ENCODE measurements around the gene TPCN1. TPM values are rescaled to one million over a fixed set of nuclear protein-coding genes. Genes with fewer than 3 reads are reported as not detected.

TPCN1 gene
- total RNA-seq = 30.3 and 34.6 TPM in 2 replicates

GRCh38 chr12:113221181-113221996 lies at the start of gene TPCN1:
TSS of gene TPCN1 (plus strand) at chr12:113221464. CDS start at chr12:113226853, 5,389 bp downstream.

DNA sequence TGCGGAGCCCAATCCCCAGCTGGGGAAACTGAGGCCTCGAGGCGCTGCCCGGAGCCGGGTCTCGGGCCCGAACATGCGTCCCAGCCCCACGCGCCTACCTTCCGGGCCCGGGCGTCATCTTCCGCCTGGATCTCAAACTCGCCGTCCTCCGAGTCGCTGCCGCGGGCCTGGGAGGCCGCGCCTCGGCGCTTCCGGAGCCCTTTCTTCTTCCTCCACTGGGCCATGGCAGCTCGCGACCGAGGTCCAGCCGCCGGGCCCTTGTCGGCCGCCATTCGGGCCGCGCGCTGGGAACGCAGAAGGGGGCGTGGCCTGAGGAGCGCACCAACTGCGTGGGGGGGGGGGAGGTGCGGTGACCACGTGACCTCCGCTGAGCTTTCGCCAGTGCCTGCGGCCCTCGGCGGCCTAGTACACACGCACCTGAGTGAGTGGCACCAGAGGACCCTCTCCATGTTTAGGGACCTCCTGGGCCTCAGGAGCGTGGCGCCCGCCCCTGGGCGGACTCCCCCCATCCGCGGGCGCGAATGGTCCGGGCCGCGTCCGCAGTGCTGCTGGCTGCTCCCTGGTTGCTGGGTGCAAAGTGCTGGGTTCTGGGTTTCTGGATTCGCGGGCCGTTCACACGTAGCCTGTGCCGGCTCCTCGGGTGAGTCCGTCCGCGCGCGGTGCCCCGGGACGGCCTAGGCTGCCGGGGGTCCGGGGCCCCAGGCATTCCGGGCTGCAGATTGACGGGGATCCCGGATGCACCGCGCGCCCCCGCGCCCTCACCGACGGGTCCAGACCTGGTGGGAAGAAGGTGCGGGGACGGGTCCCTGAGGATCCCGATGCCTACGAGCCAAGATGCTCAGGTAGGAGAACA lies 35.9 kb upstream of the TPCN1 start, which contains the start of the genes DDX54 and RITA1:
DDX54 (minus strand) TSS at position 299 of the 853 bp plus-strand sequence; CDS start at position 272, 27 bp downstream.
RITA1 (plus strand) TSS at position 542 of the 853 bp plus-strand sequence. CDS start 1,026 bp downstream, outside the sequence.

GRCh38 chr12:113334786-113335539 lies 113.7 kb downstream of the TPCN1 start, which contains the start of gene SLC8B1:
TSS of gene SLC8B1 (minus strand) at chr12:113335109. CDS start at chr12:113332878, 2,231 bp downstream.

Other genes starting within 250 kb of the TPCN1 start
- gene OAS2, start 242.9 kb upstream of the TPCN1 start, total RNA-seq = 2.2 TPM in 1 of 2 replicates, not detected in the other
- 0.39 TPM in 1 of 2 replicates, not detected in the other for gene DTX1, start 164.7 kb upstream of the TPCN1 start, total RNA-seq
- not detected in 2 replicates for gene RASAL1, start 85.7 kb upstream of the TPCN1 start, total RNA-seq
- not detected in 2 replicates for gene CFAP73, start 71.7 kb upstream of the TPCN1 start, total RNA-seq
- gene DDX54, start 36.0 kb upstream of the TPCN1 start, total RNA-seq = 42.3 and 56.8 TPM in 2 replicates
- gene RITA1, start 35.7 kb upstream of the TPCN1 start, total RNA-seq = 18.2 and 27.3 TPM in 2 replicates
- 14.7 and 17.1 TPM in 2 replicates for gene SLC8B1, start 113.6 kb downstream of the TPCN1 start, total RNA-seq
- gene PLBD2, start 137.1 kb downstream of the TPCN1 start, total RNA-seq = 39.2 and 68.9 TPM in 2 replicates
- gene SDS, start 182.4 kb downstream of the TPCN1 start, total RNA-seq = not detected in 2 replicates
- 1.8 and 7.8 TPM in 2 replicates for gene SDSL, start 200.9 kb downstream of the TPCN1 start, total RNA-seq